SIG-M5 treated with dmso at 0.1 percent for 504 hours (cell line): ENCODE results near the gene FBN2.
"Not testable (repeated sequence)": the region's sequence is repeated elsewhere in the genome, so short reads cannot be mapped to it uniquely, and the experiment has no call there.

ENCODE experiments used
- DNase-seq: peaks from one replicate; lab custom pipeline; 2025; ENCODE audit not compliant: unreplicated experiment; lab: John Stamatoyannopoulos, UW

The FBN2 gene

GRCh38 chr5:128432913-128433440 is 105.1 kb downstream of the FBN2 start:
- peak; percentile 10 for DNase-seq

GRCh38 chr5:128427921-128428320 is 110.1 kb downstream of the FBN2 start:
- DNase-seq: no peak

- DNase-seq: no peak
Measured at GRCh38 chr5:128426090-128426534, 111.9 kb downstream of the FBN2 start.

GRCh38 chr5:128424646-128425045 is 113.4 kb downstream of the FBN2 start:
- no peak for DNase-seq

GRCh38 chr5:128422612-128423011 is 115.4 kb downstream of the FBN2 start:
- DNase-seq: no peak

GRCh38 chr5:128414469-128414868 is 123.6 kb downstream of the FBN2 start:
- DNase-seq: no peak

GRCh38 chr5:128413356-128413755 is 124.7 kb downstream of the FBN2 start:
- DNase-seq: no peak

- no peak for DNase-seq
Measured at GRCh38 chr5:128412145-128412930, 125.7 kb downstream of the FBN2 start.

GRCh38 chr5:128409166-128409800 is 128.8 kb downstream of the FBN2 start:
- DNase-seq: no peak

- DNase-seq: no peak
Measured at GRCh38 chr5:128408622-128409021, 129.4 kb downstream of the FBN2 start.

GRCh38 chr5:128407944-128408343 is 130.1 kb downstream of the FBN2 start:
- DNase-seq: no peak

GRCh38 chr5:128406803-128407202 is 131.2 kb downstream of the FBN2 start:
- no peak for DNase-seq

GRCh38 chr5:128405159-128405558 is 132.9 kb downstream of the FBN2 start:
- DNase-seq: no peak

GRCh38 chr5:128403333-128403732 is 134.7 kb downstream of the FBN2 start:
- no peak for DNase-seq

GRCh38 chr5:128402506-128402905 is 135.5 kb downstream of the FBN2 start:
- no peak for DNase-seq

GRCh38 chr5:128400766-128401165 is 137.3 kb downstream of the FBN2 start:
- DNase-seq: not testable (repeated sequence)

GRCh38 chr5:128399111-128399510 is 138.9 kb downstream of the FBN2 start:
- DNase-seq: no peak

GRCh38 chr5:128397876-128398275 is 140.2 kb downstream of the FBN2 start:
- no peak for DNase-seq

- no peak for DNase-seq
Measured at GRCh38 chr5:128395073-128395472, 143.0 kb downstream of the FBN2 start.

GRCh38 chr5:128384068-128384467 is 154.0 kb downstream of the FBN2 start:
- DNase-seq: no peak

GRCh38 chr5:128380337-128380736 is 157.7 kb downstream of the FBN2 start:
- DNase-seq: no peak

GRCh38 chr5:128378632-128379031 is 159.4 kb downstream of the FBN2 start:
- DNase-seq: no peak
